Measurements from ENCODE around the gene HAGH. TPM values are rescaled to one million over a fixed set of nuclear protein-coding genes. Genes with fewer than 3 reads are reported as not detected.

Gene HAGH
- total and polyA plus RNA-seq, 9 of the 15 experiments (the other 6 are each of a cell fraction or from before 2014, with no cell fraction given): 0.46 to 35.1 (median 16.8) TPM

DNA sequence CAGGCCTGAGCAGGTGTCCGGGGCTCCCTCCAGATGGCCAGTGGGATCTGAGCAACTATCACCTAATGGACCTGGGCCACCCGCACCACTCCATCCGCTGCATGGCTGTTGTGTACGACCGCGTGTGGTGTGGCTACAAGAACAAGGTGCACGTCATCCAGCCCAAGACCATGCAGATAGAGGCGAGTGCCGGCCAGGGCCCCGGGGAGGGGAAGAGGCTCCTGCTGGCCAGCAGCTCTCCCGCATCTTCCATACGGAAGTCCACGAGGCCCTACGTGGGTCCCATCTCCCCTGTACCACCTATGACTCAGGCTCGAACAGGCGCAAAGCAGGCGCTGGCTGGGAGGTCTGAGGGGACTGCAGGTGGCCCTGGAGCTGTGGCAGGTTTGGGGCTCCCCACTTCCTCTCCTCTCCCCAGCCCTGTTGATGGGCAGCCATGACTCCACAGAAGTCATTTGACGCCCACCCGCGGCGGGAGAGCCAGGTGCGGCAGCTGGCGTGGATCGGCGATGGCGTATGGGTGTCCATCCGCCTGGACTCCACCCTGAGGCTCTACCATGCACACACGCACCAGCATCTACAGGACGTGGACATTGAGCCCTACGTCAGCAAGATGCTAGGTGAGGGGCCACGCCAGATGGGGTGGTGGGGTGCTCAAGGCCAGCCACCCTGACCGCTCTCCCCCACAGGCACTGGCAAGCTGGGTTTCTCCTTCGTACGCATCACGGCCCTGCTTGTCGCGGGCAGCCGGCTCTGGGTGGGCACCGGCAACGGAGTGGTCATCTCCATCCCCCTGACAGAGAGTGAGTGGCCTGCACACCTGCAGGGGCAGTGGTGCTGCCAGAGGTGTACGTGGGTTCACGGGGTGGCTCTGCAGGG lies 59.3 kb downstream of the HAGH start (continued):
- no peak for TF ChIP-seq ZNF436 (CRISPR knock-in tag; IDR thresholded peaks at IDR 0.05)
- no peak for TF ChIP-seq ZFPM2 (CRISPR knock-in tag; IDR thresholded peaks at IDR 0.05)
- TF ChIP-seq ZNF354B (CRISPR knock-in tag; IDR thresholded peaks at IDR 0.05): no peak
- TF ChIP-seq, protein P1, sequence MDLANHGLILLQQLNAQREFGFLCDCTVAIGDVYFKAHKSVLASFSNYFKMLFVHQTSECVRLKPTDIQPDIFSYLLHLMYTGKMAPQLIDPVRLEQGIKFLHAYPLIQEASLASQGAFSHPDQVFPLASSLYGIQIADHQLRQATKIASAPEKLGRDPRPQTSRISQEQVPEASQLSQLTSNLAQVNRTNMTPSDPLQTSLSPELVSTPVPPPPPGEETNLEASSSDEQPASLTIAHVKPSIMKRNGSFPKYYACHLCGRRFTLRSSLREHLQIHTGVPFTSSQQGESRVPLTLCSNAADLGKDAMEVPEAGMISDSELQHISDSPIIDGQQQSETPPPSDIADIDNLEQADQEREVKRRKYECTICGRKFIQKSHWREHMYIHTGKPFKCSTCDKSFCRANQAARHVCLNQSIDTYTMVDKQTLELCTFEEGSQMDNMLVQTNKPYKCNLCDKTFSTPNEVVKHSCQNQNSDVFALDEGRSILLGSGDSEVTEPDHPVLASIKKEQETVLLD (IDR thresholded peaks at IDR 0.05): no peak
- peak; percentile 58 for TF ChIP-seq POLR2G (IDR thresholded peaks at IDR 0.05; ENCODE audit: low read depth, low read length)
- TF ChIP-seq NR2C2 (CRISPR knock-in tag; IDR thresholded peaks at IDR 0.05): no peak; the same call in 1 of the 2 replicates
- TF ChIP-seq NR2C2 (tag; IDR thresholded peaks at IDR 0.05): no peak
- TF ChIP-seq, protein P2, sequence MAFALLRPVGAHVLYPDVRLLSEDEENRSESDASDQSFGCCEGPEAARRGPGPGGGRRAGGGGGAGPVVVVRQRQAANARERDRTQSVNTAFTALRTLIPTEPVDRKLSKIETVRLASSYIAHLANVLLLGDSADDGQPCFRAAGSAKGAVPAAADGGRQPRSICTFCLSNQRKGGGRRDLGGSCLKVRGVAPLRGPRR (CRISPR knock-in tag; IDR thresholded peaks at IDR 0.05): no peak
- TF ChIP-seq, protein P3, sequence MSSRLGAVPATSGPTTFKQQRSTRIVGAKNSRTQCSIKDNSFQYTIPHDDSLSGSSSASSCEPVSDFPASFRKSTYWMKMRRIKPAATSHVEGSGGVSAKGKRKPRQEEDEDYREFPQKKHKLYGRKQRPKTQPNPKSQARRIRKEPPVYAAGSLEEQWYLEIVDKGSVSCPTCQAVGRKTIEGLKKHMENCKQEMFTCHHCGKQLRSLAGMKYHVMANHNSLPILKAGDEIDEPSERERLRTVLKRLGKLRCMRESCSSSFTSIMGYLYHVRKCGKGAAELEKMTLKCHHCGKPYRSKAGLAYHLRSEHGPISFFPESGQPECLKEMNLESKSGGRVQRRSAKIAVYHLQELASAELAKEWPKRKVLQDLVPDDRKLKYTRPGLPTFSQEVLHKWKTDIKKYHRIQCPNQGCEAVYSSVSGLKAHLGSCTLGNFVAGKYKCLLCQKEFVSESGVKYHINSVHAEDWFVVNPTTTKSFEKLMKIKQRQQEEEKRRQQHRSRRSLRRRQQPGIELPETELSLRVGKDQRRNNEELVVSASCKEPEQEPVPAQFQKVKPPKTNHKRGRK (tag; IDR thresholded peaks at IDR 0.05): no peak

Measured in K562 (cell line).